GM12878 (cell line): ENCODE data around the gene KRT20. TPM values are rescaled to one million over a fixed set of nuclear protein-coding genes. Genes with fewer than 3 reads are reported as not detected.
"Not testable (repeated sequence)": the region's sequence is repeated elsewhere in the genome, so short reads cannot be mapped to it uniquely, and the experiment has no call there.

Experiments used
- ATAC-seq: fragments of 200-7000 bp; cut with Tn5 transposase; 3 replicates; pipeline ENCODE4 v1.9.1; 2020; ENCODE audit warnings: mild to moderate bottlenecking, moderate library complexity
- BruUV-seq: library from RNA; stranded (reverse); fragments of 400-500 nt; replicated peaks from 2 replicates; lab custom pipeline; 2021; lab: Mats Ljungman, UMichigan
- CTCF ChIA-PET: fragments of 300-600 bp; sonication (Branson Sonifier 250); formaldehyde crosslinking; extraction: SDS; loops from one replicate; lab custom pipeline; 2021; ENCODE audit warnings: inconsistent platforms; lab: Yijun Ruan, JAX
- POLR2A ChIA-PET: fragments of 350-600 bp; formaldehyde crosslinking; extraction: SDS; loops from one replicate; lab custom pipeline; 2021; ENCODE audit warnings: inconsistent platforms; lab: Charles Lee
- RAD21 ChIA-PET: fragments of 300-600 bp; sonication (Branson Sonifier 250); formaldehyde crosslinking; loops from one replicate; lab custom pipeline; 2023; ENCODE audit warnings: antibody characterized with exemption; ENCODE audit not compliant: unreplicated experiment; lab: Charles Lee
- SMC1A ChIA-PET: fragments of 300-600 bp; sonication (Branson Sonifier 250); formaldehyde crosslinking; loops from one replicate; lab custom pipeline; 2023; ENCODE audit not compliant: unreplicated experiment, uncharacterized antibody; lab: Charles Lee
- DNase-seq: peaks from one replicate; pipeline ENCODE4 v3.0.0-alpha.2; 2011; ENCODE audit warnings: low read depth, low spot score
- FAIRE-seq: peaks from 3 replicates; lab custom pipeline; 2011; peaks lifted over from hg19 to GRCh38; lab: Jason Lieb, UNC
- H2AFZ ChIP-seq: 2 replicates; pipeline ENCODE4 v1.6.0; 2011; ENCODE audit warnings: low read depth, low read length, control low read depth; ENCODE audit not compliant: control insufficient read depth
- H3K27ac ChIP-seq: 2 replicates; pipeline ENCODE4 v1.5.1; 2011; ENCODE audit warnings: control low read depth; ENCODE audit not compliant: control insufficient read depth, insufficient read depth
- H3K27me3 ChIP-seq, 2 experiments: replicated peaks in 1 of 2; 2 replicates each; pipeline versions ENCODE4 v1.6.0 to v1.6.1; 2011; ENCODE audit warnings: low read length in 1 of 2; ENCODE audit not compliant: control insufficient read depth in 2 of 2, insufficient read depth in 2 of 2
- H3K36me3 ChIP-seq, 2 experiments: 2 replicates each; pipeline ENCODE4 v1.5.1; 2011; ENCODE audit warnings: low read length in 1 of 2; ENCODE audit not compliant: control insufficient read depth in 2 of 2, insufficient read depth in 2 of 2
- H3K4me1 ChIP-seq: 2 replicates; pipeline ENCODE4 v1.6.1; 2011; ENCODE audit warnings: mild to moderate bottlenecking, low read length, moderate library complexity, mixed read lengths; ENCODE audit not compliant: control insufficient read depth, insufficient read depth
- H3K4me2 ChIP-seq: 2 replicates; pipeline ENCODE4 v1.6.0; 2011; ENCODE audit warnings: control low read depth; ENCODE audit not compliant: control insufficient read depth, insufficient read depth
- H3K4me3 ChIP-seq: fragments of 200-600 bp; sonication (generic); 2 replicates; pipeline ENCODE4 v1.5.1; 2016
- H3K79me2 ChIP-seq: 2 replicates; pipeline ENCODE4 v1.6.0; 2011; ENCODE audit warnings: low read length; ENCODE audit not compliant: control insufficient read depth, insufficient read depth
- H3K9ac ChIP-seq: 2 replicates; pipeline ENCODE4 v1.8.0; 2011; ENCODE audit warnings: low read length, control low read depth, mixed read lengths; ENCODE audit not compliant: control insufficient read depth, insufficient read depth
- H3K9me3 ChIP-seq: replicated peaks from 3 replicates; pipeline ENCODE4 v1.5.1; 2011; ENCODE audit warnings: mild to moderate bottlenecking, low read length; ENCODE audit not compliant: control insufficient read depth, insufficient read depth
- H4K20me1 ChIP-seq: 2 replicates; pipeline ENCODE4 v1.6.0; 2011; ENCODE audit not compliant: control insufficient read depth, insufficient read depth
- TCF3 ChIP-seq: IDR thresholded peaks from 2 replicates; pipeline ENCODE4 v1.6.1; 2012; ENCODE audit warnings: low read depth, mild to moderate bottlenecking, low read length, borderline replicate concordance; ENCODE audit not compliant: insufficient read depth
- WGBS: methylation state at CpG from one replicate; pipeline ENCODE4 v1.1.6; 2016; ENCODE audit warnings: low lambda C conversion rate; ENCODE audit not compliant: insufficient replicate concordance, insufficient coverage; ENCODE audit errors: missing lambda C conversion rate; 5-methylcytosine and 5-hydroxymethylcytosine counted together
- in situ Hi-C: fragments of 300-500 bp; cut with MboI; formaldehyde crosslinking; loops from 9 replicates; pipeline ENCODE4 v1.14.3; 2018; ENCODE audit warnings: mixed read lengths
- intact Hi-C: fragments of 100-400 bp; cut with micrococcal nuclease; formaldehyde crosslinking; loops from one replicate; pipeline ENCODE4 v1.14.2; 2022; ENCODE audit not compliant: unreplicated experiment
- polyA plus RNA-seq, 11 experiments: library from polyadenylated mRNA; depleted of rRNA in 4 of 11; unstranded in 6 of 11; stranded (reverse) in 5 of 11; fragments of >200 nt; fragmentation: Nextera tagmentation in 4 of 11; fragmentation: Illumina TruSeq in 1 of 11; extraction: Ambion mirVana in 4 of 11; extraction: Trizol in 1 of 11; gene quantifications; 1 replicate in 1 of 11; 2 replicates in 10 of 11; pipeline versions ENCODE4 v1.2.1 to v1.2.3, GENCODE V29; 2011 to 2016; ENCODE audit warnings: inconsistent platforms in 2 of 11, missing spikeins in 2 of 11, low read depth in 1 of 11
- total RNA-seq, 4 experiments: library from RNA; depleted of rRNA in 3 of 4; stranded (reverse); fragments of >200 nt in 3 of 4; fragmentation: Illumina TruSeq in 1 of 4; extraction: Trizol in 1 of 4; gene quantifications; 2 replicates each; pipeline versions ENCODE4 v1.2.1 to v1.2.3, GENCODE V29; 2013 to 2021

KRT20 gene
- total and polyA plus RNA-seq, 10 of the 15 experiments (the other 5 are each of a cell fraction or from before 2014, with no cell fraction given): 0.23 TPM; not detected in 9

GRCh38 chr17:40859536-40859935 lies 25.5 kb downstream of the KRT20 start:
- WGBS: 0% methylated on average over 2 of the region's 2 CpGs
- TF ChIP-seq TCF3: no peak
- Histone ChIP-seq H2AFZ (no peak overlapping the region), H3K9me3 (no peaks in the 10 kb centered on the region), H3K27me3 (peaks cover 0 to 4% of the 10 kb centered on the region in 2 experiments; a peak in 3 of 4 replicates), H3K4me3 (no peak overlapping the region), H3K27ac (no peak overlapping the region), H3K79me2 (no peaks in the 10 kb centered on the region), H3K4me2 (no peak overlapping the region), H3K9ac (no peak overlapping the region), H3K4me1 (no peaks in the 10 kb centered on the region), H4K20me1 (no peaks in the 10 kb centered on the region), H3K36me3 (no peaks in the 10 kb centered on the region)
- FAIRE-seq: no peak
- intact Hi-C loops (loop anchor here (5.0 kb wide), 3 partner anchors 57 to 803 kb away; no protein-coding TSS in a partner anchor), in situ Hi-C loops (no loop called here)
- ChIA-PET RAD21 (interaction anchor here (1.2 to 2.5 kb wide), 3 partner anchors 50 to 690 kb away, joined by 3 to 8 read pairs (median 6); no protein-coding TSS in a partner anchor), SMC1A (interaction anchor here (1.0 kb wide), 1 partner anchor 804 kb away, joined by 3 read pairs; no protein-coding TSS in a partner anchor), CTCF (interaction anchor here (1.1 to 2.4 kb wide), 3 partner anchors 23 to 803 kb away, joined by 3 to 9 read pairs (median 3); no protein-coding TSS in a partner anchor), POLR2A (no interaction called here)
- BruUV-seq: no TSS peak
- no peak for DNase-seq
- no peak for ATAC-seq

GRCh38 chr17:40858667-40859066 lies 26.4 kb downstream of the KRT20 start:
- ChIA-PET SMC1A (interaction anchor here (0.6 to 1.2 kb wide), 4 partner anchors 11 to 804 kb away, joined by 3 read pairs; no protein-coding TSS in a partner anchor), CTCF (interaction anchor here (0.9 to 2.4 kb wide), 9 partner anchors 12 to 807 kb away, joined by 3 to 9 read pairs (median 3); no protein-coding TSS in a partner anchor), POLR2A (interaction anchor here (0.6 kb wide), 1 partner anchor 459 kb away, joined by 3 read pairs; no protein-coding TSS in a partner anchor), RAD21 (interaction anchor here (1.0 to 2.5 kb wide), 4 partner anchors 243 to 804 kb away, joined by 3 to 8 read pairs (median 5); no protein-coding TSS in a partner anchor)
- H2AFZ ChIP-seq, H3K4me2 ChIP-seq, H3K79me2 ChIP-seq, H3K36me3 ChIP-seq, H3K4me1 ChIP-seq, H3K9ac ChIP-seq, H3K27ac ChIP-seq, H3K27me3 ChIP-seq, H4K20me1 ChIP-seq, BruUV-seq, ATAC-seq, in situ Hi-C loops, H3K4me3 ChIP-seq, H3K9me3 ChIP-seq, DNase-seq, FAIRE-seq: not testable (repeated sequence)
- intact Hi-C loops: loop anchor here (5.0 kb wide), 3 partner anchors 56 to 804 kb away; no protein-coding TSS in a partner anchor
- WGBS: 18% methylated on average over 2 of the region's 2 CpGs
